HCT116 (cell line): ENCODE measurements around the gene LNP1. TPM values are rescaled to one million over a fixed set of nuclear protein-coding genes. Genes with fewer than 3 reads are reported as not detected.

Experiments used
- ATAC-seq: fragments of 200-7000 bp; cut with Tn5 transposase; 2 replicates; pipeline ENCODE4 v1.9.1; 2020; ENCODE audit warnings: mild to moderate bottlenecking, moderate library complexity
- BruUV-seq: library from RNA; stranded (reverse); fragments of 400-500 nt; replicated peaks from 2 replicates; lab custom pipeline; 2021; lab: Mats Ljungman, UMichigan
- CTCF ChIA-PET: fragments of 300-600 bp; sonication (Branson Sonifier 250); formaldehyde crosslinking; loops from one replicate; lab custom pipeline; 2021; ENCODE audit warnings: antibody characterized with exemption; lab: Charles Lee
- POLR2A ChIA-PET: fragments of 300-600, 350-600 bp; sonication (Branson Sonifier 250); formaldehyde crosslinking; loops from one replicate; lab custom pipeline; 2021; ENCODE audit warnings: antibody characterized with exemption; lab: Charles Lee
- RAD21 ChIA-PET, 2 experiments: fragments of 300-600 bp; sonication (Branson Sonifier 250); formaldehyde crosslinking; loops; one replicate each; lab custom pipeline; 2023; ENCODE audit warnings: low total read pairs in 2 of 2; ENCODE audit not compliant: uncharacterized antibody in 2 of 2, unreplicated experiment in 2 of 2, low non-redundant PET in 1 of 2; lab: Charles Lee
- DNase-seq: peaks from one replicate; pipeline ENCODE4 v3.0.0-alpha.2; 2010; ENCODE audit warnings: low read depth, low spot score
- H2AFZ ChIP-seq: fragments of 200-600 bp; shearing (Covaris generic), sonication (generic); 2 replicates; pipeline ENCODE4 v1.6.1; 2017; ENCODE audit warnings: low read depth, mixed run types, mixed read lengths, antibody characterized with exemption, low read length; ENCODE audit not compliant: poor library complexity, severe bottlenecking
- H3K27ac ChIP-seq: 2 replicates; pipeline ENCODE4 v1.5.1; 2012; ENCODE audit warnings: low read depth, low read length
- H3K27me3 ChIP-seq: fragments of 200-600 bp; sonication (generic); 2 replicates; pipeline ENCODE4 v1.6.1; 2016; ENCODE audit warnings: mixed run types, low read length, mixed read lengths; ENCODE audit not compliant: insufficient read depth
- H3K36me3 ChIP-seq, 2 experiments: fragments of 200-500 bp in 1 of 2; fragments of 200-600 bp in 1 of 2; sonication (Bioruptor generic) in 1 of 2; sonication (generic) in 1 of 2; 2 replicates each; pipeline versions ENCODE4 v1.5.1 to v1.6.1; 2014 to 2016; ENCODE audit warnings: low read length in 2 of 2, inconsistent platforms in 1 of 2, mixed read lengths in 1 of 2, mixed run types in 1 of 2; ENCODE audit not compliant: insufficient read depth in 2 of 2, control insufficient read depth in 1 of 2
- H3K4me1 ChIP-seq, 2 experiments: fragments of 200-600 bp in 1 of 2; sonication (generic) in 1 of 2; 2 replicates each; pipeline versions ENCODE4 v1.5.1 to v1.6.1; 2012 to 2017; ENCODE audit warnings: low read length in 2 of 2, inconsistent platforms in 1 of 2, mild to moderate bottlenecking in 1 of 2, mixed read lengths in 1 of 2, mixed run types in 1 of 2, moderate library complexity in 1 of 2; ENCODE audit not compliant: insufficient read depth in 2 of 2, control insufficient read depth in 1 of 2
- H3K4me2 ChIP-seq: fragments of 200-600 bp; sonication (generic); 2 replicates; pipeline ENCODE4 v1.6.1; 2017; ENCODE audit warnings: mixed run types, low read length, mixed read lengths
- H3K4me3 ChIP-seq, 2 experiments: fragments of 200-600 bp in 1 of 2; sonication (generic) in 1 of 2; replicated peaks in 1 of 2; 2 replicates each; pipeline ENCODE4 v1.5.1; 2011 to 2016; ENCODE audit warnings: low read length in 2 of 2, control low read depth in 1 of 2, low read depth in 1 of 2, mild to moderate bottlenecking in 1 of 2, mixed read lengths in 1 of 2, mixed run types in 1 of 2
- H3K79me2 ChIP-seq: fragments of 200-600 bp; sonication (generic); 2 replicates; pipeline ENCODE4 v1.6.1; 2017; ENCODE audit warnings: mild to moderate bottlenecking, mixed run types, low read length, moderate library complexity, mixed read lengths; ENCODE audit not compliant: insufficient read depth
- H3K9ac ChIP-seq: fragments of 200-600 bp; sonication (generic); 2 replicates; pipeline ENCODE4 v1.6.1; 2016; ENCODE audit warnings: low read length, mixed read lengths
- H3K9me2 ChIP-seq: fragments of 200-600 bp; sonication (generic), shearing (Covaris generic); 2 replicates; pipeline ENCODE4 v1.6.1; 2017; ENCODE audit warnings: mixed run types, mild to moderate bottlenecking, moderate library complexity; ENCODE audit not compliant: insufficient read depth
- H3K9me3 ChIP-seq, 2 experiments: fragments of 200-500 bp in 1 of 2; fragments of 200-600 bp in 1 of 2; sonication (Bioruptor generic) in 1 of 2; sonication (generic) in 1 of 2; 2 replicates each; pipeline ENCODE4 v1.6.1; 2014 to 2017; ENCODE audit warnings: low read length in 2 of 2, mixed read lengths in 2 of 2, inconsistent platforms in 1 of 2, low read depth in 1 of 2, mild to moderate bottlenecking in 1 of 2, mixed run types in 1 of 2, moderate library complexity in 1 of 2; ENCODE audit not compliant: control insufficient read depth in 1 of 2, insufficient read depth in 1 of 2
- H4K20me1 ChIP-seq: fragments of 200-600 bp; sonication (generic), shearing (Covaris generic); 2 replicates; pipeline ENCODE4 v1.6.1; 2017; ENCODE audit warnings: mixed run types, mild to moderate bottlenecking, moderate library complexity; ENCODE audit not compliant: insufficient read depth
- ATF3 ChIP-seq: IDR thresholded peaks from 2 replicates; pipeline ENCODE4 v1.6.1; 2012
- CBX3 ChIP-seq: IDR thresholded peaks from 2 replicates; pipeline ENCODE4 v1.6.1; 2012; ENCODE audit warnings: low read depth
- CEBPB ChIP-seq: IDR thresholded peaks from 2 replicates; pipeline ENCODE4 v1.6.1; 2012; ENCODE audit warnings: low read depth
- CTCF ChIP-seq, 3 experiments: fragments of 200-600 bp in 1 of 3; sonication (generic) in 1 of 3; IDR thresholded peaks in 2 of 3; conservative IDR thresholded peaks in 1 of 3; 2 replicates each; pipeline ENCODE4 v1.5.1; 2012 to 2017; ENCODE audit warnings: low read depth in 2 of 3, low read length in 2 of 3, antibody characterized with exemption in 1 of 3, borderline replicate concordance in 1 of 3, control low read depth in 1 of 3, mild to moderate bottlenecking in 1 of 3, mixed read lengths in 1 of 3, mixed run types in 1 of 3, moderate library complexity in 1 of 3; ENCODE audit not compliant: insufficient read depth in 1 of 3
- EGR1 ChIP-seq: IDR thresholded peaks from 2 replicates; pipeline ENCODE4 v1.6.1; 2012; ENCODE audit warnings: low read depth
- ELF1 ChIP-seq: IDR thresholded peaks from 2 replicates; pipeline ENCODE4 v1.6.1; 2012; ENCODE audit warnings: low read depth, borderline replicate concordance
- EZH2 ChIP-seq: fragments of 200-600 bp; sonication (generic); IDR thresholded peaks from 2 replicates; pipeline ENCODE4 v1.6.1; 2017; ENCODE audit warnings: antibody characterized with exemption, mixed run types
- EZH2phosphoT487 ChIP-seq: fragments of 200-600 bp; IDR thresholded peaks from 2 replicates; pipeline ENCODE4 v1.6.1; 2018; ENCODE audit warnings: antibody characterized with exemption, borderline replicate concordance
- FOSL1 ChIP-seq: IDR thresholded peaks from 2 replicates; pipeline ENCODE4 v1.6.1; 2012; ENCODE audit warnings: low read depth
- JUND ChIP-seq: IDR thresholded peaks from 2 replicates; pipeline ENCODE4 v1.6.1; 2012
- MAX ChIP-seq: IDR thresholded peaks from 2 replicates; pipeline ENCODE4 v1.6.1; 2012
- POLR2A ChIP-seq: IDR thresholded peaks from 2 replicates; pipeline ENCODE4 v1.7.0; 2011; ENCODE audit warnings: borderline replicate concordance; ENCODE audit not compliant: insufficient read depth, insufficient read length; ENCODE audit errors: extremely low read depth
- POLR2AphosphoS5 ChIP-seq: IDR thresholded peaks from 2 replicates; pipeline ENCODE4 v1.6.1; 2011; ENCODE audit warnings: mild to moderate bottlenecking, low read depth, low read length, moderate library complexity
- RAD21 ChIP-seq: IDR thresholded peaks from 2 replicates; pipeline ENCODE4 v1.6.1; 2012; ENCODE audit warnings: low read depth, mild to moderate bottlenecking
- REST ChIP-seq: IDR thresholded peaks from 2 replicates; pipeline ENCODE4 v1.6.1; 2012; ENCODE audit warnings: low read depth
- SIN3A ChIP-seq: IDR thresholded peaks from 2 replicates; pipeline ENCODE4 v1.6.1; 2012; ENCODE audit warnings: low read depth
- SP1 ChIP-seq: IDR thresholded peaks from 2 replicates; pipeline ENCODE4 v1.6.1; 2012; ENCODE audit warnings: low read depth
- SRF ChIP-seq: IDR thresholded peaks from 2 replicates; pipeline ENCODE4 v1.6.1; 2012; ENCODE audit warnings: low read depth
- YY1 ChIP-seq: IDR thresholded peaks from 2 replicates; pipeline ENCODE4 v1.6.1; 2011; ENCODE audit warnings: low read length, low read depth, moderate library complexity, mild to moderate bottlenecking; ENCODE audit not compliant: insufficient replicate concordance; ENCODE audit errors: extremely low read depth
- ZFX ChIP-seq: fragments of 450-650 bp; IDR thresholded peaks from 2 replicates; pipeline ENCODE4 v1.6.1; 2017
- intact Hi-C: fragments of 100-400 bp; cut with micrococcal nuclease; formaldehyde crosslinking; loops from 2 replicates; pipeline ENCODE4 v1.10.0; 2022
- total RNA-seq: library from RNA; stranded (reverse); gene quantifications from one replicate; pipeline ENCODE4 v1.2.1, GENCODE V29; 2021; ENCODE audit not compliant: unreplicated experiment

The LNP1 gene
- total RNA-seq, 1 experiment from 2014 or later: 1.6 TPM

- BruUV-seq: TSS peak; percentile 79
- intact Hi-C loops: no loop called here
- H3K27ac ChIP-seq: peak within 1 kb of the TSS; percentile 12
- TF ChIP-seq ELF1 (no peak), POLR2AphosphoS5 (peak; percentile 68), SRF (no peak), REST (no peak), YY1 (no peak), JUND (no peak), RAD21 (no peak), POLR2A (no peak), ATF3 (no peak), FOSL1 (no peak), ZFX (peak; percentile 40; the same call in 1 of the 2 replicates), EZH2 (no peak), SIN3A (no peak; the same call in 1 of the 2 replicates), MAX (peak; percentile 68), EGR1 (no peak), CTCF (IDR thresholded peaks at IDR 0.05 in 2 of 3, conservative IDR thresholded peaks at IDR 0.05 in 1 of 3; ENCODE audit: borderline replicate concordance in 1 of 3, insufficient read depth in 1 of 3, low read depth in 2 of 3, low read length in 2 of 3) (no peak), CBX3 (peak; percentile 61; the same call in 1 of the 2 replicates), CEBPB (no peak), SP1 (peak; percentile 98), EZH2phosphoT487 (no peak)
Measured at GRCh38 chr3:100492059-100493006, 91.0 kb downstream of the LNP1 start, which contains the start of gene TMEM45A. TSS of gene TMEM45A (plus strand) at chr3:100492619. CDS start at chr3:100555212, 62,593 bp downstream.

More at GRCh38 chr3:100492059-100493006, 91.0 kb downstream of the LNP1 start, which contains the start of gene TMEM45A:
- Histone ChIP-seq H3K4me3 (peak within 1 kb of the TSS; percentile 52 to 56), H3K4me2 (peak within 1 kb of the TSS; percentile 83), H3K9me2 (no peaks in the 10 kb centered on the region), H4K20me1 (no peaks in the 10 kb centered on the region), H3K79me2 (no peaks in the 10 kb centered on the region), H2AFZ (peak within 1 kb of the TSS; percentile 98), H3K4me1 (peaks cover 3 to 22% of the 10 kb centered on the region in 2 experiments; a peak in 2 of 4 replicates), H3K27me3 (no peaks in the 10 kb centered on the region), H3K9ac (peak within 1 kb of the TSS; percentile 43), H3K36me3 (no peaks in the 10 kb centered on the region), H3K9me3 (no peaks in the 10 kb centered on the region)
- ChIA-PET RAD21 (interaction anchor here in 1 of 2 experiments (0.6 kb wide), 1 partner anchor 95 kb away, joined by 3 read pairs; no protein-coding TSS in a partner anchor), CTCF (interaction anchor here (0.6 to 1.4 kb wide), 3 partner anchors 30 to 832 kb away, joined by 3 to 8 read pairs (median 3); no protein-coding TSS in a partner anchor), POLR2A (interaction anchor here (0.7 to 1.0 kb wide), 4 partner anchors 10 to 97 kb away, joined by 4 to 7 read pairs (median 5); no protein-coding TSS in a partner anchor)
- ATAC-seq (peak; percentile 98), DNase-seq (peak; percentile 83)
